ENCODE results near the gene FARSA. TPM values are rescaled to one million over a fixed set of nuclear protein-coding genes. Genes with fewer than 3 reads are reported as not detected.

Gene FARSA
- total and polyA plus RNA-seq, 5 donors: 32.6 to 44.8 (median 42.4) TPM

GRCh38 chr19:12875086-12875485, 58.4 kb downstream of the FARSA start:
- H3K27ac ChIP-seq (ENCODE audit: low read length): no peak overlapping the region
- no peaks in the 10 kb centered on the region for H3K4me1 ChIP-seq (ENCODE audit: control insufficient read depth, insufficient read depth, low read length)
- DNase-seq (no peak), ATAC-seq (no peak)
- no peaks in the 10 kb centered on the region for H3K27me3 ChIP-seq (ENCODE audit: control insufficient read depth, insufficient read depth)
- intact Hi-C loops (cut with DNase I): no loop called here
- WGBS: 92% methylated on average over 6 of the region's 6 CpGs
- no peaks in the 10 kb centered on the region for H3K9me3 ChIP-seq (ENCODE audit: control insufficient read depth, low read length)
- H3K4me3 ChIP-seq (ENCODE audit: low read length): no peak overlapping the region

DNA sequence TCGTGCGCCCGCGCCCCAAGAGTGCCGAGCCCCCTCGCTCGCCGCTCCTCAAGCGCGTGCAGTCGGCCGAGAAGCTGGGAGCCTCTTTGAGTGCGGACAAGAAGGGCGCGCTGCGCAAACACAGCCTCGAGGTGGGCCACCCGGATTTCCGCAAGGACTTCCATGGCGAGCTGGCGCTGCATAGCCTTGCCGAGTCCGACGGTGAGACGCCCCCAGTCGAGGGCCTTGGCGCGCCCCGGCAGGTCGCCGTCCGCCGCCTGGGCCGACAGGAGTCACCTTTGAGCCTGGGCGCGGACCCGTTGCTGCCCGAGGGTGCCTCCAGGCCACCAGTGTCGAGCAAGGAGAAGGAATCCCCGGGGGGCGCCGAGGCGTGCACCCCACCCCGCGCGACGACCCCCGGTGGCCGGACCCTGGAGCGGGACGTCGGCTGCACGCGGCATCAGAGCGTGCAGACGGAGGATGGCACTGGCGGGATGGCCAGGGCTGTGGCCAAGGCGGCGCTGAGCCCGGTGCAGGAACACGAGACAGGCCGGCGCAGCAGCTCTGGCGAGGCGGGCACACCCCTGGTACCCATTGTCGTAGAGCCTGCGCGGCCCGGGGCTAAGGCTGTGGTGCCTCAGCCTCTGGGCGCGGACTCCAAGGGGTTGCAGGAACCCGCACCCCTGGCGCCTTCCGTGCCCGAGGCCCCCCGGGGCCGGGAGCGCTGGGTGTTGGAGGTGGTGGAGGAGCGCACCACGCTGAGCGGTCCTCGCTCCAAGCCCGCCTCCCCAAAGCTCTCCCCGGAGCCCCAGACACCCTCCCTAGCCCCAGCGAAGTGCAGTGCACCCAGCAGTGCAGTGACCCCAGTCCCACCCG, 59.4 kb downstream of the FARSA start:
- Histone ChIP-seq H3K9me3 (ENCODE audit: control insufficient read depth, low read length) (no peaks in the 10 kb centered on the region), H3K4me3 (ENCODE audit: low read length) (no peak overlapping the region), H3K27me3 (ENCODE audit: control insufficient read depth, insufficient read depth) (no peaks in the 10 kb centered on the region), H3K4me1 (ENCODE audit: control insufficient read depth, insufficient read depth, low read length) (no peaks in the 10 kb centered on the region), H3K27ac (ENCODE audit: low read length) (no peak overlapping the region)
- intact Hi-C loops (cut with DNase I): no loop called here
- 85% methylated on average over 86 of the region's 86 CpGs for WGBS
- DNase-seq: peak in 1 of 3 donors; percentile 68
- ATAC-seq: peak; percentile 6 to 20

DNA sequence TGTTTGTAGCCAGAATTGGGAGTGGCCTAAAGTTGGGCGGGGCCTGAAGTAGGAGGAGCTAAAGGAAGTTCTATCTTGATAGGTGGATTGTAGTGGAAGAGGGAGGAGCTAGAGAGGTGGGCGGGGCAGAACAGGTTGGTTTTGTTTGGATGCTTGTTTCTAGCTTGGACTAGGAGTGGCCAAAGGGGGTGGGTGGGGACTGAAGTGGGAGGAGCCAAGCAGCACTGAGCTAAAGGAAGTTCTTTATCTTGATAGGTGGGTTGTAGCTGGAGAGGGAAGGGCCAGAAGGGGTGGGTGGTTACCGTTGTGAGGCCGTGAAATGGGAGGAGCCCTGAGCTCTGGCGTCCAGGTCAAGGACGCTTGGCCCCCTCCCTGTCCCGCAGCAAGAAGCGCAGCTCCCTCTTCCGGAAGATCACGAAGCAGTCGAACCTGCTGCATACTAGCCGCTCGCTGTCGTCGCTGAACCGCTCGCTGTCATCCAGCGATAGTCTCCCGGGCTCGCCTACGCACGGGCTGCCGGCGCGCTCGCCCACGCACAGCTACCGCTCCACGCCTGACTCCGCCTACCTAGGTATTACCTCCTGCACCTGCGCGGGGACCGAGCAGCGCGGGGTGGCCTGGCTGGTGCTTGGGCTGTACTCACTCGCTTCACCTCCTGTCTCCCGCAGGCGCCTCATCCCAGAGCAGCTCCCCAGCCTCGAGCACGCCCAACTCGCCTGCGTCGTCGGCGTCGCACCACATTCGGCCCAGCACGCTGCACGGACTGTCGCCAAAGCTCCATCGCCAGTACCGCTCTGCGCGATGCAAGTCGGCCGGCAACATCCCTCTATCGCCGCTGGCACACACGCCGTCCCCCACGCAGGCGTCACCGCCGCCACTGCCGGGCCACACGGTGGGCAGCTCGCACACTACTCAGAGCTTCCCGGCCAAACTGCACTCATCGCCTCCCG, 60.3 kb downstream of the FARSA start:
- no peak overlapping the region for H3K27ac ChIP-seq (ENCODE audit: low read length)
- no peaks in the 10 kb centered on the region for H3K9me3 ChIP-seq (ENCODE audit: control insufficient read depth, low read length)
- no peak overlapping the region for H3K4me3 ChIP-seq (ENCODE audit: low read length)
- peak; percentile 68 to 82 for ATAC-seq
- no peaks in the 10 kb centered on the region for H3K27me3 ChIP-seq (ENCODE audit: control insufficient read depth, insufficient read depth)
- H3K4me1 ChIP-seq (ENCODE audit: control insufficient read depth, insufficient read depth, low read length): no peaks in the 10 kb centered on the region
- peak; percentile 62 to 82 (median 79) for DNase-seq
- intact Hi-C loops (cut with DNase I): no loop called here
- WGBS: 42% methylated on average over 70 of the region's 70 CpGs

Small RNA genes lying within 50 kb of the gene (microRNA-seq; reads per million reads assigned to microRNA genes)
- 0 reads per million in 2 donors for gene MIR5695
- gene MIR6515: 1.7 to 3.2 reads per million in 2 donors

Other genes with a start within 250 kb of the FARSA start
- not detected for gene GNG14, start 245.7 kb downstream of the FARSA start, total RNA-seq
- not detected for gene GNG14, start 245.7 kb downstream of the FARSA start, polyA plus RNA-seq
- 1 to 10 TPM; 1.2 to 2.0 (median 1.9) TPM for gene FBXW9, start 237.1 kb downstream of the FARSA start, total RNA-seq
- 2.1 TPM for gene FBXW9, start 237.1 kb downstream of the FARSA start, polyA plus RNA-seq
- 10 to 100 TPM; 44.3 to 54.6 (median 45.0) TPM for gene TNPO2, start 209.8 kb downstream of the FARSA start, total RNA-seq
- 24.8 TPM for gene TNPO2, start 209.8 kb downstream of the FARSA start, polyA plus RNA-seq
- 100 to 1,000 TPM; 112 to 135 (median 129) TPM for gene TRIR, start 199.0 kb downstream of the FARSA start, total RNA-seq
- 219 TPM for gene TRIR, start 199.0 kb downstream of the FARSA start, polyA plus RNA-seq
- 10 to 100 TPM; 49.7 to 64.7 (median 58.2) TPM for gene GET3, start 196.2 kb downstream of the FARSA start, total RNA-seq
- gene GET3, start 196.2 kb downstream of the FARSA start, polyA plus RNA-seq: 87.2 TPM
- not detected for gene BEST2, start 181.9 kb downstream of the FARSA start, total RNA-seq
- gene BEST2, start 181.9 kb downstream of the FARSA start, polyA plus RNA-seq: not detected
- gene HOOK2, start 158.2 kb downstream of the FARSA start, total RNA-seq: 10 to 100 TPM in 2 of 4 donors, 1 to 10 TPM in 2; 9.3 to 22.9 (median 13.4) TPM
- gene HOOK2, start 158.2 kb downstream of the FARSA start, polyA plus RNA-seq: 18.0 TPM
- gene JUNB, start 142.2 kb downstream of the FARSA start, total RNA-seq: 100 to 1,000 TPM in 1 of 4 donors, 10 to 100 TPM in 3; 29.9 to 209 (median 51.9) TPM
- 156 TPM for gene JUNB, start 142.2 kb downstream of the FARSA start, polyA plus RNA-seq
- 100 to 1,000 TPM; 595 to 772 (median 666) TPM for gene PRDX2, start 131.9 kb downstream of the FARSA start, total RNA-seq
- gene PRDX2, start 131.9 kb downstream of the FARSA start, polyA plus RNA-seq: 834 TPM
- gene THSD8, start 131.6 kb downstream of the FARSA start, total RNA-seq: 1 to 10 TPM; 2.2 to 3.6 (median 3.0) TPM
- 2.5 TPM for gene THSD8, start 131.6 kb downstream of the FARSA start, polyA plus RNA-seq
- 1 to 10 TPM; 2.6 to 4.6 (median 3.7) TPM for gene RNASEH2A, start 127.1 kb downstream of the FARSA start, total RNA-seq
- 3.5 TPM for gene RNASEH2A, start 127.1 kb downstream of the FARSA start, polyA plus RNA-seq
- not detected for gene RTBDN, start 99.1 kb downstream of the FARSA start, total RNA-seq
- not detected for gene RTBDN, start 99.1 kb downstream of the FARSA start, polyA plus RNA-seq
- gene MAST1, start 95.2 kb downstream of the FARSA start, total RNA-seq: under 1 TPM in 3 of 4 donors, not detected in 1; 0.31 to 0.59 (median 0.34) TPM
- gene MAST1, start 95.2 kb downstream of the FARSA start, polyA plus RNA-seq: 0.20 TPM
- 10 to 100 TPM; 22.2 to 30.6 (median 24.5) TPM for gene DNASE2, start 52.3 kb downstream of the FARSA start, total RNA-seq
- gene DNASE2, start 52.3 kb downstream of the FARSA start, polyA plus RNA-seq: 19.2 TPM
- not detected for gene KLF1, start 46.5 kb downstream of the FARSA start, total RNA-seq
- gene KLF1, start 46.5 kb downstream of the FARSA start, polyA plus RNA-seq: not detected
- gene GCDH, start 42.6 kb downstream of the FARSA start, total RNA-seq: 10 to 100 TPM; 22.7 to 38.2 (median 27.4) TPM
- gene GCDH, start 42.6 kb downstream of the FARSA start, polyA plus RNA-seq: 26.1 TPM
- under 1 TPM in 1 of 4 donors, not detected in 3; 0.48 TPM for gene SYCE2, start 14.4 kb downstream of the FARSA start, total RNA-seq
- 0.07 TPM for gene SYCE2, start 14.4 kb downstream of the FARSA start, polyA plus RNA-seq
- 100 to 1,000 TPM; 314 to 703 (median 631) TPM for gene CALR, start 4.9 kb upstream of the FARSA start, total RNA-seq
- 374 TPM for gene CALR, start 4.9 kb upstream of the FARSA start, polyA plus RNA-seq
- 100 to 1,000 TPM; 127 to 137 (median 133) TPM for gene RAD23A, start 12.2 kb upstream of the FARSA start, total RNA-seq
- 122 TPM for gene RAD23A, start 12.2 kb upstream of the FARSA start, polyA plus RNA-seq
- 10 to 100 TPM; 24.3 to 33.2 (median 29.1) TPM for gene GADD45GIP1, start 23.5 kb upstream of the FARSA start, total RNA-seq
- gene GADD45GIP1, start 23.5 kb upstream of the FARSA start, polyA plus RNA-seq: 64.5 TPM
- gene DAND5, start 35.9 kb upstream of the FARSA start, total RNA-seq: 10 to 100 TPM in 2 of 4 donors, 1 to 10 TPM in 2; 5.0 to 13.8 (median 11.1) TPM
- gene DAND5, start 35.9 kb upstream of the FARSA start, polyA plus RNA-seq: 7.0 TPM
- gene NFIX, start 61.8 kb upstream of the FARSA start, total RNA-seq: 100 to 1,000 TPM; 123 to 168 (median 156) TPM
- 67.4 TPM for gene NFIX, start 61.8 kb upstream of the FARSA start, polyA plus RNA-seq
- 10 to 100 TPM in 2 of 4 donors, 1 to 10 TPM in 2; 8.0 to 11.9 (median 10.1) TPM for gene LYL1, start 169.1 kb upstream of the FARSA start, total RNA-seq
- gene LYL1, start 169.1 kb upstream of the FARSA start, polyA plus RNA-seq: 8.0 TPM
- 10 to 100 TPM; 14.8 to 22.2 (median 17.5) TPM for gene TRMT1, start 183.0 kb upstream of the FARSA start, total RNA-seq
- gene TRMT1, start 183.0 kb upstream of the FARSA start, polyA plus RNA-seq: 19.9 TPM
- 10 to 100 TPM; 27.6 to 44.2 (median 40.2) TPM for gene NACC1, start 184.6 kb upstream of the FARSA start, total RNA-seq
- gene NACC1, start 184.6 kb upstream of the FARSA start, polyA plus RNA-seq: 40.2 TPM
- 10 to 100 TPM; 30.8 to 39.8 (median 37.2) TPM for gene STX10, start 216.7 kb upstream of the FARSA start, total RNA-seq
- gene STX10, start 216.7 kb upstream of the FARSA start, polyA plus RNA-seq: 47.7 TPM
- 10 to 100 TPM; 22.2 to 53.5 (median 29.2) TPM for gene IER2, start 216.7 kb upstream of the FARSA start, total RNA-seq
- 62.9 TPM for gene IER2, start 216.7 kb upstream of the FARSA start, polyA plus RNA-seq

All from right cardiac atrium (tissue), 5 donors.